Measurements from ENCODE around the gene AFF3. TPM values are rescaled to one million over a fixed set of nuclear protein-coding genes. Genes with fewer than 3 reads are reported as not detected.

AFF3 gene
- total and polyA plus RNA-seq, 10 donors: 6.0 to 92.2 (median 64.0) TPM

DNA sequence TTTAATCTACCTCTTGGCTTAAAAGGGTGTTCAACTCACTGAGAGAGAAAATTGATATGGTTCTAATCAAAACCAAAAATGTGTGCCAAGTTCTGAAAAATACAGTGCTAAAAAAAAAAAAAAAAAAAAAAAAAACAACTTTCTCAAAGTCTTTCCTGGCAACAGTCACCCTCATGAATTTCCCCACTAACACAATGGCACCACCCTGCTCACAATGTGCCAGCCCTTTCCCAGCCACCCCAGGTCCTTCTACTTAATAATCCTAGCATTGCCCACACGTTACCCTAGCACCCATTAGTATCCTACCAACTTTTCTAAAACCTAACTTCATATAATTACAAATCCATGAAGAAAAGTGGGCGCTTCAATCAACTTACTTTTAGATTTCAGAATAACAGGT, 106.4 kb downstream of the AFF3 start:
- Histone ChIP-seq H3K9me3 (no peaks in the 10 kb centered on the region), H3K4me3 (no peak overlapping the region), H3K27me3 (replicated peaks in 1 of 7) (no peaks in the 10 kb centered on the region), H3K27ac (no peak overlapping the region), H3K4me1 (peaks cover 0 to 5% (median 0%) of the 10 kb centered on the region in 6 donors), H3K36me3 (no peaks in the 10 kb centered on the region)
- no peak for DNase-seq
- 89 to 96% (median 92%) methylated on average over 2 of the region's 2 CpGs for WGBS, 5 donors
- TF ChIP-seq, protein P1, sequence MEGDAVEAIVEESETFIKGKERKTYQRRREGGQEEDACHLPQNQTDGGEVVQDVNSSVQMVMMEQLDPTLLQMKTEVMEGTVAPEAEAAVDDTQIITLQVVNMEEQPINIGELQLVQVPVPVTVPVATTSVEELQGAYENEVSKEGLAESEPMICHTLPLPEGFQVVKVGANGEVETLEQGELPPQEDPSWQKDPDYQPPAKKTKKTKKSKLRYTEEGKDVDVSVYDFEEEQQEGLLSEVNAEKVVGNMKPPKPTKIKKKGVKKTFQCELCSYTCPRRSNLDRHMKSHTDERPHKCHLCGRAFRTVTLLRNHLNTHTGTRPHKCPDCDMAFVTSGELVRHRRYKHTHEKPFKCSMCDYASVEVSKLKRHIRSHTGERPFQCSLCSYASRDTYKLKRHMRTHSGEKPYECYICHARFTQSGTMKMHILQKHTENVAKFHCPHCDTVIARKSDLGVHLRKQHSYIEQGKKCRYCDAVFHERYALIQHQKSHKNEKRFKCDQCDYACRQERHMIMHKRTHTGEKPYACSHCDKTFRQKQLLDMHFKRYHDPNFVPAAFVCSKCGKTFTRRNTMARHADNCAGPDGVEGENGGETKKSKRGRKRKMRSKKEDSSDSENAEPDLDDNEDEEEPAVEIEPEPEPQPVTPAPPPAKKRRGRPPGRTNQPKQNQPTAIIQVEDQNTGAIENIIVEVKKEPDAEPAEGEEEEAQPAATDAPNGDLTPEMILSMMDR (IDR thresholded peaks at IDR 0.05 in 8 of 11, conservative IDR thresholded peaks at IDR 0.05 in 3 of 11): no peak
- no peak for TF ChIP-seq POLR2A (IDR thresholded peaks at IDR 0.05)
- TF ChIP-seq POLR2AphosphoS5 (IDR thresholded peaks at IDR 0.05): no peak
- intact Hi-C loops (cut with DNase I; ENCODE audit: low total_unique reads): no loop called here

DNA sequence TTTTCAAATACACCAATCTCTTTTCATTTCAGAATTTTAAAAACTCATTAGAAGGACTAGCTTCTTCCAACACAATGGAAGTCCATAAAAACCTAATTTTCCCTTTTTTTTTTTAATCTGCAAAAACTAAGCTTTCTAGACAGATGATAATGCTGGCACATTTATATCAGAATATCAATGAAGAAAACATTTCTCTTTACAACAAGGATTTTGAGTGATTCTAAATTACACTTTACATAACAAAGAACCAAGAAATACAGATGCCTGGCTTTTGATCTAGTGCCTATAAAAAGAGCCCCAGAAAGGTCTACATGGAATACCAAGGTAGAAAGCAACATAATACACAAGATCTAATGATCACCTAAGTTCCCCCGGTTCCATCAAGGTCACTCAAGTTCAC, 108.0 kb downstream of the AFF3 start:
- TF ChIP-seq POLR2AphosphoS5 (IDR thresholded peaks at IDR 0.05) (no peak), POLR2A (IDR thresholded peaks at IDR 0.05) (no peak)
- TF ChIP-seq, protein P1 (IDR thresholded peaks at IDR 0.05 in 8 of 11, conservative IDR thresholded peaks at IDR 0.05 in 3 of 11): no peak
- WGBS, 5 donors: 89 to 93% (median 90%) methylated on average over 1 of the region's 1 CpG
- intact Hi-C loops (cut with DNase I; ENCODE audit: low total_unique reads): no loop called here

DNA sequence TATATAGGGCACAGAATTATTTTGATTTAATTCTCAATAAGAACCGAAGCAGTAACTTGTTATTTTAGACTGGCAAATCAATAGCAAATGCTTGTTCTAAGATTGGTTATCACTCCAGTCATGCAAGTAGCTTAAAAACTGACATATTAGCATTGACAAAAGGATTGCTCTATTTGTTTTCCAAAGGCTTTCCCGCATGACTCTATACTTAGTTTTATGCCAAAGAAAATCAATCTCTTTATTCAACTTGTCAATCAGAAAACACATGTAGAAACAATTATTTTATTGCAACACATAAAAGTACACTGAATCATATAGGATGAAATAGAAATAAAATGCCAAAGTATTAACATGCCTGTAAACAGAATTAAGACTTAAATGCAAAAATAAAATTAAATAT, 108.4 kb downstream of the AFF3 start:
- intact Hi-C loops (cut with DNase I; ENCODE audit: low total_unique reads): no loop called here
- 91 to 96% (median 95%) methylated on average over 2 of the region's 2 CpGs for WGBS, 5 donors
- Histone ChIP-seq H3K9me3 (no peaks in the 10 kb centered on the region), H3K4me1 (peaks cover 0 to 5% (median 0%) of the 10 kb centered on the region in 6 donors), H3K27ac (no peak overlapping the region), H3K4me3 (no peak overlapping the region), H3K36me3 (no peaks in the 10 kb centered on the region), H3K27me3 (replicated peaks in 1 of 7) (no peaks in the 10 kb centered on the region)
- DNase-seq: no peak
- TF ChIP-seq POLR2A (IDR thresholded peaks at IDR 0.05) (no peak), POLR2AphosphoS5 (IDR thresholded peaks at IDR 0.05) (no peak)
- TF ChIP-seq, protein P1 (IDR thresholded peaks at IDR 0.05 in 8 of 11, conservative IDR thresholded peaks at IDR 0.05 in 3 of 11): no peak

More for the DNA sequence above, 108.0 kb downstream of the AFF3 start:
- no peak overlapping the region for H3K4me3 ChIP-seq
- H3K27ac ChIP-seq: no peak overlapping the region
- no peaks in the 10 kb centered on the region for H3K36me3 ChIP-seq
- H3K9me3 ChIP-seq: no peaks in the 10 kb centered on the region
- DNase-seq: no peak
- peaks cover 0 to 5% (median 0%) of the 10 kb centered on the region in 6 donors for H3K4me1 ChIP-seq
- H3K27me3 ChIP-seq (replicated peaks in 1 of 7): no peaks in the 10 kb centered on the region

DNA sequence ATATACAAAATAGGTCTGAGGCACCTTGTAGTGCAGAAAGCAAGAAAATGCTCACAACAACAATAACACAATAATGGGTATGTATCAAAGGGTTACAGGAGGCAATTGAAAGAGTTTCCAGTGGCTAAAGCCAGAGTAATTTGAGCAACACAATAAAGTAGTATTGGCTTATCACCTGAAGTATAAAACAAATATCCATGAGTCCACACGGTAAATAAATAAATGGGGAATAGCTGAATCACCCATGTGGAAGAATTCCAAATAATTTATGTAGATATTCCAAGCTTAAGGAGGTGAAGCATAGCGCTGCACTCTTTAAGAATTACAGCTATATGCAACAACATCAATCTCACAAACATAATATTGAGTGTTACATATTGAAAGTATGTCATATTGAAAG, 110.8 kb downstream of the AFF3 start:
- H3K36me3 ChIP-seq: no peaks in the 10 kb centered on the region
- no peak overlapping the region for H3K4me3 ChIP-seq
- H3K4me1 ChIP-seq: peaks cover 0 to 8% (median 0%) of the 10 kb centered on the region in 6 donors
- 89 to 96% (median 90%) methylated on average over 2 of the region's 2 CpGs for WGBS, 5 donors
- DNase-seq: no peak
- H3K27me3 ChIP-seq (replicated peaks in 1 of 7): no peaks in the 10 kb centered on the region
- H3K27ac ChIP-seq: no peak overlapping the region
- no peaks in the 10 kb centered on the region for H3K9me3 ChIP-seq
- TF ChIP-seq, protein P1 (IDR thresholded peaks at IDR 0.05 in 8 of 11, conservative IDR thresholded peaks at IDR 0.05 in 3 of 11): no peak
- TF ChIP-seq POLR2A (IDR thresholded peaks at IDR 0.05) (no peak), POLR2AphosphoS5 (IDR thresholded peaks at IDR 0.05) (no peak)
- intact Hi-C loops (cut with DNase I; ENCODE audit: low total_unique reads): no loop called here

Measured in spleen (tissue), 11 donors.